Omental fat pad (tissue), 4 donors: ENCODE results near the gene WDR70. TPM values are rescaled to one million over a fixed set of nuclear protein-coding genes. Genes with fewer than 3 reads are reported as not detected.
"Not testable (repeated sequence)": the region's sequence is repeated elsewhere in the genome, so short reads cannot be mapped to it uniquely, and the experiment has no call there.

Source experiments
- ATAC-seq: fragments of 150-250 bp; one replicate; pipeline ENCODE4 v1.9.1; 2016; ENCODE audit warnings: mild to moderate bottlenecking, moderate library complexity; ENCODE audit not compliant: low FRiP score
- DNase-seq: peaks from one replicate; pipeline ENCODE4 v3.0.0-alpha.2; 2019; ENCODE audit warnings: low spot score
- CTCF ChIP-seq, 3 donors: fragments of 450-650 bp; IDR thresholded peaks; one replicate each; pipeline ENCODE4 v1.5.1; 2016 to 2017; ENCODE audit warnings: antibody characterized with exemption in 3 of 3, mild to moderate bottlenecking in 3 of 3, moderate library complexity in 2 of 3
- total RNA-seq, 4 donors: library from RNA; depleted of rRNA; stranded (reverse); fragments of >200 nt; gene quantifications; one replicate each; pipeline ENCODE4 v1.1.0, GENCODE V29; 2016

Gene WDR70
- total RNA-seq, 4 donors from 2014 or later = 17.4 to 37.7 (median 24.0) TPM

DNA sequence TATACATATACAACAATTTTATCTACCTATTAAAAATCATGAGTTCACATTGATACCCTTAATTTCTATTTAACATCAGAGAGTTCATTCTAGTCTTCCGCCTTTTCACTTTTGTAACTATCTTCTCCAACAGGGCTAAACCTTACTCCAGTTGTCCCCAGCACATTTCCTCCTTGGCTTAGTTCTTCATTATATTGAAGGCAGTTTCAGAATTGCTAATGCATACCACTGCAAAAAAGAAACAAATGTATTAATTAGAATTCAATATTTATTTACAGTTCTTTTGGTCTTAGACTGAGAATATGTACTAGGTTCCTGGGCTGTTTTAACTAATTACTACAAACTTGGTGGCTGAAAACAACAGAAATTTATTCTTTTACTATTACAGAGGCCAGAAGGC is 132.5 kb downstream of the WDR70 start:
- no peak for ATAC-seq
- no peak for TF ChIP-seq CTCF (IDR thresholded peaks at IDR 0.05)
- DNase-seq = no peak

DNA sequence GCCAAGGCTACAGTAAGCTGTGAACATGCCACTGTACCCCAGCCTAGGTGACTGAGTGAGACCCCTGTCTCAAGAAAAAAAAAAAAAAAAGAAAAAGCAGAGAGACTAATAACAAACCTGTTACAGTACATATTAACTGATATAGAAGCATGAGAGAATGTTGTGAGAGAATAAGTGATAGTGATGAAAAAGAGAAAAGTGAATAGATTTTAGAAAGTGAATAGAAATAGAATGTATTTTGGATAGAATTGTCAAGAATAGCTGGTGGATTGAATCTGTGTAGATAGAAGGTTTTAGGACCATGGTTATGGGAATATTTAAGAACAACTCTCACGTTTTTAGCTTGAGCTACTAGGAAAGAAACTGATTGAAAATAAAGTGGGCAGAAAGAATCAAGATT is 135.8 kb downstream of the WDR70 start:
- no peak for ATAC-seq

DNA sequence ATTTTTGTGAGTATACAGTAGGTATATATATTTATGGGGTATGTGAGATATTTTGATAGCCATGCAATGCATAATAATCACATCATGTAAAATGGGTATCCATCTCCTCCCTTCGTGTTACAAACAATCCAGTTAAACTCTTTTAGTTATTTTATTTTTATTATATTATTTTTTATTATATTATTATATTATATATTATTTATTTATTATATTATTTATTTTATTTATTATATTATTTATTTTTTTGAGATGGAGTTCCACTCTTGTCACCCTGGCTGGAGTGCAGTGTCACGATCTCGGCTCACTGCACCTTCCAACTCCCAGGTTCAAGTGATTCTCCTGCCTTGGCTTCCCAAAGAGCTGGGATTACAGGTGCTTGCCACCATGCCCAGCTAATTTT is 138.6 kb downstream of the WDR70 start:
- ATAC-seq = no peak
- TF ChIP-seq CTCF (IDR thresholded peaks at IDR 0.05) = no peak
- no peak for DNase-seq

More for the DNA sequence above, 135.8 kb downstream of the WDR70 start:
- TF ChIP-seq CTCF (IDR thresholded peaks at IDR 0.05) = no peak
- DNase-seq = no peak

GRCh38 chr5:37518356-37518755 is 139.2 kb downstream of the WDR70 start:
- ATAC-seq = not testable (repeated sequence)

GRCh38 chr5:37519304-37519703 is 140.2 kb downstream of the WDR70 start:
- DNase-seq (no peak), ATAC-seq (no peak)
- TF ChIP-seq CTCF (IDR thresholded peaks at IDR 0.05) = no peak

More at GRCh38 chr5:37518356-37518755, 139.2 kb downstream of the WDR70 start:
- not testable (repeated sequence) for DNase-seq

GRCh38 chr5:37519807-37520206 is 140.7 kb downstream of the WDR70 start:
- no peak for TF ChIP-seq CTCF (IDR thresholded peaks at IDR 0.05)
- no peak for DNase-seq
- no peak for ATAC-seq

GRCh38 chr5:37520811-37521210 is 141.7 kb downstream of the WDR70 start:
- DNase-seq = no peak
- no peak for TF ChIP-seq CTCF (IDR thresholded peaks at IDR 0.05)
- no peak for ATAC-seq
